ENCODE data around the gene MICAL3.

- TF ChIP-seq, protein P1, sequence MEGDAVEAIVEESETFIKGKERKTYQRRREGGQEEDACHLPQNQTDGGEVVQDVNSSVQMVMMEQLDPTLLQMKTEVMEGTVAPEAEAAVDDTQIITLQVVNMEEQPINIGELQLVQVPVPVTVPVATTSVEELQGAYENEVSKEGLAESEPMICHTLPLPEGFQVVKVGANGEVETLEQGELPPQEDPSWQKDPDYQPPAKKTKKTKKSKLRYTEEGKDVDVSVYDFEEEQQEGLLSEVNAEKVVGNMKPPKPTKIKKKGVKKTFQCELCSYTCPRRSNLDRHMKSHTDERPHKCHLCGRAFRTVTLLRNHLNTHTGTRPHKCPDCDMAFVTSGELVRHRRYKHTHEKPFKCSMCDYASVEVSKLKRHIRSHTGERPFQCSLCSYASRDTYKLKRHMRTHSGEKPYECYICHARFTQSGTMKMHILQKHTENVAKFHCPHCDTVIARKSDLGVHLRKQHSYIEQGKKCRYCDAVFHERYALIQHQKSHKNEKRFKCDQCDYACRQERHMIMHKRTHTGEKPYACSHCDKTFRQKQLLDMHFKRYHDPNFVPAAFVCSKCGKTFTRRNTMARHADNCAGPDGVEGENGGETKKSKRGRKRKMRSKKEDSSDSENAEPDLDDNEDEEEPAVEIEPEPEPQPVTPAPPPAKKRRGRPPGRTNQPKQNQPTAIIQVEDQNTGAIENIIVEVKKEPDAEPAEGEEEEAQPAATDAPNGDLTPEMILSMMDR (IDR thresholded peaks at IDR 0.05), result no peak
- TF ChIP-seq TAF1 (IDR thresholded peaks at IDR 0.05; ENCODE audit: borderline replicate concordance, low read depth, low read length) (no peak), EP300 (IDR thresholded peaks at IDR 0.05; ENCODE audit: borderline replicate concordance in 1 of 2, low read depth in 1 of 2, low read length in 1 of 2) (no peak), SMC3 (IDR thresholded peaks at IDR 0.05; ENCODE audit: low read depth, low read length) (no peak), JUND (IDR thresholded peaks at IDR 0.05) (no peak), MEF2A (IDR thresholded peaks at IDR 0.05; ENCODE audit: borderline replicate concordance, low read depth) (no peak), TEAD4 (IDR thresholded peaks at IDR 0.05; ENCODE audit: borderline replicate concordance, insufficient read depth) (no peak), RFX5 (IDR thresholded peaks at IDR 0.05; ENCODE audit: low read length) (no peak), IRF3 (IDR thresholded peaks at IDR 0.05; ENCODE audit: low read depth, low read length) (no peak), NRF1 (IDR thresholded peaks at IDR 0.05; ENCODE audit: low read depth, low read length) (no peak)
- TF ChIP-seq, protein P2, sequence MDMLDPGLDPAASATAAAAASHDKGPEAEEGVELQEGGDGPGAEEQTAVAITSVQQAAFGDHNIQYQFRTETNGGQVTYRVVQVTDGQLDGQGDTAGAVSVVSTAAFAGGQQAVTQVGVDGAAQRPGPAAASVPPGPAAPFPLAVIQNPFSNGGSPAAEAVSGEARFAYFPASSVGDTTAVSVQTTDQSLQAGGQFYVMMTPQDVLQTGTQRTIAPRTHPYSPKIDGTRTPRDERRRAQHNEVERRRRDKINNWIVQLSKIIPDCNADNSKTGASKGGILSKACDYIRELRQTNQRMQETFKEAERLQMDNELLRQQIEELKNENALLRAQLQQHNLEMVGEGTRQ (IDR thresholded peaks at IDR 0.05; ENCODE audit: borderline replicate concordance, low read depth, low read length), result no peak
Observed at GRCh38 chr22:17925431-17925841, 98.9 kb downstream of the MICAL3 start.
